Activated naive CD8-positive, alpha-beta T cell treated with anti-CD3 and anti-CD28 coated beads, Interleukin-2, amount 10 ng/mL, durations not matched to agents 7 days and 5 days (primary cell): ENCODE data around the gene PPIL4. TPM values are rescaled to one million over a fixed set of nuclear protein-coding genes. Genes with fewer than 3 reads are reported as not detected.
"Not testable (repeated sequence)": the region's sequence is repeated elsewhere in the genome, so short reads cannot be mapped to it uniquely, and the experiment has no call there.

Experiments used
- ATAC-seq: fragments of 150-1000 bp; cut with Tn5 transposase; one replicate; pipeline ENCODE4 v1.10.0; 2021; ENCODE audit warnings: low read depth, moderate library complexity
- POLR2A ChIA-PET: fragments of 350-600 bp; sonication (Branson Sonifier 250); formaldehyde crosslinking; loops from one replicate; lab custom pipeline; 2021; ENCODE audit warnings: antibody characterized with exemption; lab: Charles Lee
- DNase-seq: peaks from one replicate; pipeline ENCODE4 v3.0.0; 2021
- H3K27ac Mint-ChIP-seq: one replicate; pipeline ENCODE4 v1.8.0; 2022; ENCODE audit warnings: mild to moderate bottlenecking, mixed read lengths
- H3K27me3 Mint-ChIP-seq: one replicate; pipeline ENCODE4 v1.8.0; 2022; ENCODE audit warnings: mild to moderate bottlenecking, moderate library complexity, mixed read lengths
- H3K36me3 Mint-ChIP-seq: one replicate; pipeline ENCODE4 v1.8.0; 2021; ENCODE audit warnings: mild to moderate bottlenecking, mixed read lengths
- H3K4me1 Mint-ChIP-seq: one replicate; pipeline ENCODE4 v1.8.0; 2021; ENCODE audit warnings: mixed read lengths
- H3K4me3 Mint-ChIP-seq: one replicate; pipeline ENCODE4 v1.8.0; 2022; ENCODE audit warnings: mild to moderate bottlenecking, moderate library complexity, mixed read lengths
- H3K9me3 Mint-ChIP-seq: one replicate; pipeline ENCODE4 v1.8.0; 2021; ENCODE audit warnings: mixed read lengths
- total RNA-seq, 2 experiments: library from RNA; stranded (reverse); gene quantifications; one replicate each; pipeline ENCODE4 v1.2.3, GENCODE V29; 2021

The PPIL4 gene
- total RNA-seq, 2 experiments from 2014 or later, result 24.2 to 24.9 TPM

DNA sequence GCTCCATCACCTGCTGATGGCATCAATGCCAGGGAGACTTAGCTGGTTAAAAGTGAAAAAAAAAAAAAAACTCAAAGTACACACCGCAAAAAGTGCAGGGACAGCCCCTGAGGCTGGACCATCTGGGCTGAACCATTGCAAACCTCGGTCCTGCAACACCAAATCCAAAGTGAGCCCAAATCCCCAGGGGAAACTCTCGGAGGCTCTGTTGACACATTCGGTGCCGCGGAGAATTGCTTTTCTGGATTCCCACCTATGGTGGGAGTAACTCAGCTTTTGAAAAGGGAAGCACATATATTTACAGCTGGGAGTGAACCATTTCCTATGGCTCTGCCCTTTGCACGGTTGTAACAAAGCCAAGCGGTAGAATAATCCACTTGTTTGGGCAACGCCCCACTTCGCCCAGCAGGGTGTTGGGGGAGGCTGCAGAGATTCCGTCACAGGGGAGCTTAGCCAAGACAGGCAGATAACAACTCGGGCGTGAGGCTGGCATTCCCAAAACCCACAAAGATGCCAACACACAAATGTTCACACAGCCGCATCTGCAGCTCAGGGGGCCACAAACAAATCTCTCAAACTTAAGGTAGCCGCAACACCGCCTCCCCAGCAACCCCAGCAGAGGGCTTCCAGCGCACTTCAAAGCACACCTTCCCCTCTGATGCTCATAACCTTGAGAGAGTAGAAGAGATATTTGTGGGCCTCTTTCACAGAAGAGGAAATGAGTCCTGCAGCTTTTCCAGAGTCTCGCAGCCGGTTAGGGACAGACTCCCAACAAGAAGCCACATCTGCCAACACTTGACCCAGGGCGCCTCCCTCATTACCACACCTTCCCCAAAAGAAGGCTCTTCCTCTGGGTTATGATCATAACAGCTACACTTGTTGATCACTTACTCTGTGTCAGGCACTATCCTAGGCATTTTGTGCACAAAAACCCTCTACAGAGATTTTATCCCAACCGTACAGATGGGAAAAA lies 72.5 kb downstream of the PPIL4 start:
- peak; percentile 45 for ATAC-seq
- H3K4me1 Mint-ChIP-seq, result peaks cover 25% of the 10 kb centered on the region
- no peak for DNase-seq
- no peak overlapping the region for H3K4me3 Mint-ChIP-seq
- H3K27me3 Mint-ChIP-seq, result no peaks in the 10 kb centered on the region
- no peaks in the 10 kb centered on the region for H3K9me3 Mint-ChIP-seq
- POLR2A ChIA-PET, result interaction anchor here (1.7 kb wide), 1 partner anchor 12 kb away, joined by 4 read pairs; the partner anchor contains the start of gene ZC3H12D
- H3K27ac Mint-ChIP-seq, result no peak overlapping the region
- peaks cover 6% of the 10 kb centered on the region for H3K36me3 Mint-ChIP-seq

- H3K4me1 Mint-ChIP-seq, result peaks cover 27% of the 10 kb centered on the region
- POLR2A ChIA-PET, result no interaction called here
- no peaks in the 10 kb centered on the region for H3K9me3 Mint-ChIP-seq
- no peak overlapping the region for H3K4me3 Mint-ChIP-seq
- no peaks in the 10 kb centered on the region for H3K27me3 Mint-ChIP-seq
- no peak for ATAC-seq
- no peak overlapping the region for H3K27ac Mint-ChIP-seq
- DNase-seq, result no peak
- peaks cover 9% of the 10 kb centered on the region for H3K36me3 Mint-ChIP-seq
These were observed 73.6 kb downstream of the PPIL4 start for GRCh38 chr6:149472241-149472640.

DNA sequence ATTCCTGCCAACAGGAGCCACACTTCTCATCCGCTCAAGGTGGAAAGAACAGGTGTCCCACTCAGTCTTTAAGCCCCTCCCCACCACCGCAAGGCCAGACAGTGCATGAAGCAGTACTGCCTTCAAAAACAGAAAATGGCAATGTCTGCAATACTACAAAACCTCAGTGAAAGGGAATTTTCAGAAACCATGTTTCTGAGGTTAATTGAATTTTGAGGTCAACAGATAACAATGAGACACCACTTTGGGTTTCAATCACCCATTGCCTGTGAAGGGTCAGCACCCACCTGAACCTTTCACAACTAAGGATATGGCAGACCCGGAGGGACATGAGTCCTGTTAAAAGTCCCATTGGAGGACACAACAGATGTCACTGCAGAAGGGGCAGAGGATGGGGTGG lies 74.0 kb downstream of the PPIL4 start:
- H3K27ac Mint-ChIP-seq, result no peak overlapping the region
- H3K9me3 Mint-ChIP-seq, result no peaks in the 10 kb centered on the region
- H3K36me3 Mint-ChIP-seq, result peaks cover 9% of the 10 kb centered on the region
- H3K4me3 Mint-ChIP-seq, result no peak overlapping the region
- H3K27me3 Mint-ChIP-seq, result no peaks in the 10 kb centered on the region
- ATAC-seq (no peak), DNase-seq (no peak)
- POLR2A ChIA-PET, result no interaction called here
- peaks cover 27% of the 10 kb centered on the region for H3K4me1 Mint-ChIP-seq

DNA sequence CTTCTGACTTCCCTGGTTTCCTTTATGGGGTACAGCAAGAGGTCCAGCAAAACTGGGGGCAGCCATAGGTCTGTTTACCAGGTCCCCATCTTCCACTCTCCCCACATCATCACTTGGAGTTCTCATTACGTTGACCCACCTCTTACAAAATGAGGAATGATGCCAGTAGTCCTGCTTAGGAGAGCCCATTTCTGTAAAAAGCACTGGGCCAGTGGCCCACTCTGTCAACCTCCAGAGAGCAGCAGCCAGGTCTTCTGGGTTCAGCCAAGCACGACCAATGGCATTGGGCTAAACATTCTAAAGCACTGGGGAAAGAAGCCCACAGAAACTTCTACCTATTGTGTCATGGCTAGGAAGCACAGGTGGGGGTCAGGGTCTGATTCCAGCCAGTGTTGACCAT lies 74.9 kb downstream of the PPIL4 start:
- ATAC-seq (no peak), DNase-seq (no peak)
- POLR2A ChIA-PET, result no interaction called here
- Mint-ChIP-seq H3K4me1 (peaks cover 27% of the 10 kb centered on the region), H3K4me3 (no peak overlapping the region), H3K9me3 (no peaks in the 10 kb centered on the region), H3K36me3 (peaks cover 9% of the 10 kb centered on the region), H3K27ac (no peak overlapping the region), H3K27me3 (no peaks in the 10 kb centered on the region)

DNA sequence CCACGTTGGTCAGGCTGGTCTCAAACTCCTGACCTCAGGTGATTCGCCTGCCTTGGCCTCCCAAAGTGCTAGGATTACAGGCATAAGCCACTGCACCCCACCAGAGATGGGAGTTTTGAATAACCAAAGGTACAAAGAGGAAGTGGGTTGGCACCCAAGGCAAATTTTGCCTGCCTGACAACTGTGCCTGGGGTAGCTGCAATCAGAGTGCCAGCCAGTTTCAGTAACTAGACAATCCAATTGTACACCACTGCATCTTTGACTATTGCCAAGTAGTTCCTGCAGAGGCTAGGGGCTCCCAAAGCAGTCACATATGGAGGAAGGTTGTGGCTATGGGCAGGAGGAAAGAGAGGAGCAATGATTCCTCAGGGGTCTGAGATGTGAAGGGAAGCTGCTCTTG lies 77.7 kb downstream of the PPIL4 start:
- Mint-ChIP-seq H3K4me3 (no peak overlapping the region), H3K36me3 (peaks cover 12% of the 10 kb centered on the region), H3K27ac (peak overlapping the region; percentile 70), H3K9me3 (no peaks in the 10 kb centered on the region), H3K27me3 (no peaks in the 10 kb centered on the region), H3K4me1 (peaks cover 21% of the 10 kb centered on the region)
- POLR2A ChIA-PET, result no interaction called here
- ATAC-seq, result no peak
- no peak for DNase-seq

GRCh38 chr6:149467265-149467664 lies 78.6 kb downstream of the PPIL4 start:
- POLR2A ChIA-PET, result no interaction called here
- Mint-ChIP-seq H3K27ac (no peak overlapping the region), H3K36me3 (peaks cover 12% of the 10 kb centered on the region), H3K27me3 (no peaks in the 10 kb centered on the region), H3K4me1 (peaks cover 13% of the 10 kb centered on the region), H3K4me3 (no peak overlapping the region), H3K9me3 (no peaks in the 10 kb centered on the region)
- ATAC-seq, result no peak
- no peak for DNase-seq

DNA sequence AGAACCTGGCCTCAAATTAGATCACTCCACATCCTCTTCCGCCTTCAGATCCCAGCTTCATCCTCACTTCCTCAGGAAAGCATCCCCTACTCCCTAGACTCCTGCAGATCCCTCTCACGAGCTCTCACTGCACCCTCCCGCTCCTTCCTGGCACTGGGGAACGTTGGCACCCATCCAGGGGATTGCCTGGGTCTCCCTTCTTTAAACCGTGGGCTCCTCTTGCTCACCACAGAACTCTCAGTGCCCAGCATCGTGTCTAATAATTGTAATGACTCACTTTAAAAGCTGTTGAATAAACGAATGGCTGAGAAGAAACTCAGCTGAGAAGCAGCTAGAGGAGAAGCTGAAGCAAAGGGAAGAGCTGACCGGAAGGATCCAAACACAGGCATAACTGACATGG lies 81.4 kb downstream of the PPIL4 start:
- peaks cover 5% of the 10 kb centered on the region for H3K4me1 Mint-ChIP-seq
- POLR2A ChIA-PET, result no interaction called here
- DNase-seq, result no peak
- ATAC-seq, result no peak
- peaks cover 11% of the 10 kb centered on the region for H3K36me3 Mint-ChIP-seq
- H3K27ac Mint-ChIP-seq, result no peak overlapping the region
- H3K27me3 Mint-ChIP-seq, result no peaks in the 10 kb centered on the region
- H3K9me3 Mint-ChIP-seq, result no peaks in the 10 kb centered on the region
- H3K4me3 Mint-ChIP-seq, result no peak overlapping the region

DNA sequence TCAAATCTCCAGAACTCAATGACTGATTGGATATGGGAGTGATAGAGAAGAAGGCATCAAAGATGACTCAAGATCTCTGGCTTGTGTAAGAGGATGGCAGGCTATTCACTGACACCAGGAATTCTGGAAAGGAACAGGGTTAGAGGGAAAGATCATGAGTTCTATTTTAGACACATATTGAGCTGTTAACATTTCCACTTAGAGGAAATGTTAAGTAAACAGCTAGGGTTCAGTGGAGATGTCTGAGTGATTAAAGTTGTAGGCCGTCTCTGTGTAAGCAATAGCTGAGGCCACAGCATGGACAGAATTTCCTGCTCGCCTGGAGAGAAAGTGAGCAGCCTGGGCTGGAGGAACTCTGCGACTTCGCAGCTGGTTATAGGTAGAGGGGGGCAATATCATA lies 82.1 kb downstream of the PPIL4 start:
- POLR2A ChIA-PET, result no interaction called here
- Mint-ChIP-seq H3K9me3 (no peaks in the 10 kb centered on the region), H3K27me3 (no peaks in the 10 kb centered on the region), H3K27ac (no peak overlapping the region), H3K4me1 (peaks cover 6% of the 10 kb centered on the region), H3K36me3 (peaks cover 14% of the 10 kb centered on the region), H3K4me3 (no peak overlapping the region)
- no peak for DNase-seq
- ATAC-seq, result no peak

DNA sequence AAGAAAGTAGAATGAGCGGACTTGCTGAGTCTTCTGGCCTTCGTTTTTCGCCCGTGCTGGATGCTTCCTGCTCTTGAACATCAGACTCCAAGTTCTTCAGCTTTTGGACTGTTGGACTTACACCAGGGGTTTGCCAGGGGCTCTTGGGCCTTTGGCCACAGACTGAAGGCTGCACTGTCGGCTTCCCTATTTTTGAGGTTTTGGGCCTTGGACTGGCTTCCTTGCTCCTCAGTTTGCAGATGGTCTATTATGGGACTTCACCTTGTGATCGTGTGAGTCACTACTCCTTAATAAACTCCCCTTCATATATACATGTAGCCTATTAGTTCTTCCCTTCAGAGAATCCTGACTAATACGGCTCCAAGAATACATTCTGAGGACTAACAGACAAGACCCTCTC lies 83.1 kb downstream of the PPIL4 start:
- H3K36me3 Mint-ChIP-seq, result peaks cover 12% of the 10 kb centered on the region
- H3K4me1 Mint-ChIP-seq, H3K9me3 Mint-ChIP-seq, DNase-seq, H3K4me3 Mint-ChIP-seq, H3K27ac Mint-ChIP-seq, H3K27me3 Mint-ChIP-seq, POLR2A ChIA-PET, ATAC-seq: not testable (repeated sequence)

- H3K9me3 Mint-ChIP-seq, result no peaks in the 10 kb centered on the region
- H3K4me3 Mint-ChIP-seq, result no peak overlapping the region
- ATAC-seq, result no peak
- no peak overlapping the region for H3K27ac Mint-ChIP-seq
- no peaks in the 10 kb centered on the region for H3K27me3 Mint-ChIP-seq
- POLR2A ChIA-PET, result no interaction called here
- peaks cover 1% of the 10 kb centered on the region for H3K4me1 Mint-ChIP-seq
- no peak for DNase-seq
- peaks cover 12% of the 10 kb centered on the region for H3K36me3 Mint-ChIP-seq
These were observed 84.2 kb downstream of the PPIL4 start for GRCh38 chr6:149461670-149462069.

- peaks cover 12% of the 10 kb centered on the region for H3K36me3 Mint-ChIP-seq
- H3K27ac Mint-ChIP-seq, ATAC-seq, H3K9me3 Mint-ChIP-seq, DNase-seq, H3K4me3 Mint-ChIP-seq, POLR2A ChIA-PET, H3K27me3 Mint-ChIP-seq, H3K4me1 Mint-ChIP-seq: not testable (repeated sequence)
These were observed 85.6 kb downstream of the PPIL4 start for GRCh38 chr6:149460249-149460648.

DNA sequence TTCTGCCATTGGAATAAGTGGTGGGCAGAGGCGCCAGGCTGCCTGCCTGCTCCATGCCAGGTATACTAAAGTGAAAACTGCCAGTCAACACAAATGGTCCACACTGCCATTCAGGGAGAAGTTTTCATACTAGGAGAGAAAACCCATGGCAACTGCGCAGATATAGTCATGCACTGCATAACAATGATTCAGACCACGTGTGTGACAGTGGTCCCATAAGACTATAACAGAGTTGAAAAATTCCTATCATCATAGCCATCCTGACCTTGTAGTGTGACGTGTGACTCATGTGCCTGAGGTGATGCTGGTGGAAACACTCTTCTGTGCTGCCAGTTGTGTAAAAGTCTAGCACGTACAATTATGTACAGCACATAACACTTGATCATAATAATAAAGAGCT lies 86.1 kb downstream of the PPIL4 start:
- Mint-ChIP-seq H3K4me1 (peaks cover 1% of the 10 kb centered on the region), H3K4me3 (no peak overlapping the region), H3K36me3 (peaks cover 12% of the 10 kb centered on the region), H3K27me3 (no peaks in the 10 kb centered on the region), H3K9me3 (no peaks in the 10 kb centered on the region), H3K27ac (no peak overlapping the region)
- ATAC-seq (no peak), DNase-seq (no peak)
- POLR2A ChIA-PET, result no interaction called here

- Mint-ChIP-seq H3K9me3 (no peaks in the 10 kb centered on the region), H3K27ac (no peak overlapping the region), H3K27me3 (no peaks in the 10 kb centered on the region), H3K36me3 (peaks cover 11% of the 10 kb centered on the region), H3K4me3 (no peak overlapping the region), H3K4me1 (peaks cover 3% of the 10 kb centered on the region)
- DNase-seq (no peak), ATAC-seq (no peak)
- POLR2A ChIA-PET, result no interaction called here
These were observed 87.0 kb downstream of the PPIL4 start for GRCh38 chr6:149458806-149459205.

DNA sequence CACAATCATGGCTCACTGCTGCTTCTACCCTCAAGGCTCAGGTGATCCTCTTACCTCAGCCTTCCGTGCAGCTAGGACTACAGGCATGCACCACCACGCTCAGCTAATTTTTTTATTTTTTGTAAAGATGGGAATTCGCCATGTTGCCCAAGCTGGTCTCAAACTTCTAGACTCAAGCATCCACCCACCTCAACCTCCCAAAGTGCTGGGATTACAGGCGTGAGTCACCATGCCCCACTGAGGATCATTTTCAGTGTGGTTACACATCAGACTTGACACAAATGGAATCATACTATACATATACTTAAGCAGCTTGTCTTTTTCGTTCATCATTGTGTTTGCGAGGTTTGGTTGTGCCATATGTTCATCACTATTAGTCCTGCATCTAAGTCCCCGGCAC lies 87.6 kb downstream of the PPIL4 start:
- no peaks in the 10 kb centered on the region for H3K27me3 Mint-ChIP-seq
- H3K4me3 Mint-ChIP-seq, result no peak overlapping the region
- no peak for ATAC-seq
- no peak overlapping the region for H3K27ac Mint-ChIP-seq
- peaks cover 7% of the 10 kb centered on the region for H3K36me3 Mint-ChIP-seq
- H3K9me3 Mint-ChIP-seq, result no peaks in the 10 kb centered on the region
- peaks cover 3% of the 10 kb centered on the region for H3K4me1 Mint-ChIP-seq
- POLR2A ChIA-PET, result no interaction called here
- DNase-seq, result no peak
